ENCODE data around the gene SORCS2. TPM values are rescaled to one million over a fixed set of nuclear protein-coding genes. Genes with fewer than 3 reads are reported as not detected.

Gene SORCS2
- total RNA-seq, 1 donor from 2014 or later: not detected

DNA sequence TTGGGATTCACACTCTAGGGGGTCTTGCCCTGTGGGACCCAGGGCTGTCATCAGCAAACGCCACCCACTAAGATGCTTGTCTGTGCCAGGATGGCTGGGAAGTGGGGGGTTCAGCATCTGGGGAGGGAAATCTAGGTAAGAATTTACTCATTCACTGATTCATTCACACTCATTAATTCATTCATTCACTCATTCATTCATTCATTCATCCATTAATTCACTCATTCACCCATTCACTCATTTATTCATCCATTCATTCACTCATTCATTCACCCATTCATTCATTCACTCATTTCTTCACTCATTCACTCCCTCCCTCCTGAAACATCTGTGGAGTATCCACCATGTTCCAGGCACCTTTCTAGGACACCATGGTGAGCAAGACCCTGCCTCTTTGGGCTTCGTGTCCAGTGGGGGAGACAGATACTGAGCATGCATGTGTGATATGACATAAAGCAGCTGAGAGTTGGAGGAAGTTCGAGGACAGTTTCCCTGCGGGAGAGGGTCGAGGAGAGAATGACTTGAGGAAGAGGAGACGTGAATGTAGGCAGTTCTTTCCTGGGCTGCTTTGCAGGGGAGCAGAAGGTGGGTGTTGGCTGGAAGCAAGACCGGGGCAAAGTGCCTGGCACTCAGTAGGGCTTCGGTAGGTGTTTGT, 90.6 kb downstream of the SORCS2 start:
- DNase-seq: no peak
- CTCF ChIA-PET: no interaction called here
- Mint-ChIP-seq H3K4me1 (no peaks in the 10 kb centered on the region), H3K27ac (no peak overlapping the region), H3K27me3 (peaks cover 8% of the 10 kb centered on the region), H3K9me3 (no peaks in the 10 kb centered on the region), H3K36me3 (ENCODE audit: low read depth) (no peaks in the 10 kb centered on the region), H3K4me3 (no peak overlapping the region)
- TF ChIP-seq, protein P1, sequence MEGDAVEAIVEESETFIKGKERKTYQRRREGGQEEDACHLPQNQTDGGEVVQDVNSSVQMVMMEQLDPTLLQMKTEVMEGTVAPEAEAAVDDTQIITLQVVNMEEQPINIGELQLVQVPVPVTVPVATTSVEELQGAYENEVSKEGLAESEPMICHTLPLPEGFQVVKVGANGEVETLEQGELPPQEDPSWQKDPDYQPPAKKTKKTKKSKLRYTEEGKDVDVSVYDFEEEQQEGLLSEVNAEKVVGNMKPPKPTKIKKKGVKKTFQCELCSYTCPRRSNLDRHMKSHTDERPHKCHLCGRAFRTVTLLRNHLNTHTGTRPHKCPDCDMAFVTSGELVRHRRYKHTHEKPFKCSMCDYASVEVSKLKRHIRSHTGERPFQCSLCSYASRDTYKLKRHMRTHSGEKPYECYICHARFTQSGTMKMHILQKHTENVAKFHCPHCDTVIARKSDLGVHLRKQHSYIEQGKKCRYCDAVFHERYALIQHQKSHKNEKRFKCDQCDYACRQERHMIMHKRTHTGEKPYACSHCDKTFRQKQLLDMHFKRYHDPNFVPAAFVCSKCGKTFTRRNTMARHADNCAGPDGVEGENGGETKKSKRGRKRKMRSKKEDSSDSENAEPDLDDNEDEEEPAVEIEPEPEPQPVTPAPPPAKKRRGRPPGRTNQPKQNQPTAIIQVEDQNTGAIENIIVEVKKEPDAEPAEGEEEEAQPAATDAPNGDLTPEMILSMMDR (IDR thresholded peaks at IDR 0.05): no peak
- POLR2A ChIA-PET: no interaction called here
- intact Hi-C loops (cut with micrococcal nuclease): no loop called here
- ATAC-seq (ENCODE audit: low read depth): no peak

DNA sequence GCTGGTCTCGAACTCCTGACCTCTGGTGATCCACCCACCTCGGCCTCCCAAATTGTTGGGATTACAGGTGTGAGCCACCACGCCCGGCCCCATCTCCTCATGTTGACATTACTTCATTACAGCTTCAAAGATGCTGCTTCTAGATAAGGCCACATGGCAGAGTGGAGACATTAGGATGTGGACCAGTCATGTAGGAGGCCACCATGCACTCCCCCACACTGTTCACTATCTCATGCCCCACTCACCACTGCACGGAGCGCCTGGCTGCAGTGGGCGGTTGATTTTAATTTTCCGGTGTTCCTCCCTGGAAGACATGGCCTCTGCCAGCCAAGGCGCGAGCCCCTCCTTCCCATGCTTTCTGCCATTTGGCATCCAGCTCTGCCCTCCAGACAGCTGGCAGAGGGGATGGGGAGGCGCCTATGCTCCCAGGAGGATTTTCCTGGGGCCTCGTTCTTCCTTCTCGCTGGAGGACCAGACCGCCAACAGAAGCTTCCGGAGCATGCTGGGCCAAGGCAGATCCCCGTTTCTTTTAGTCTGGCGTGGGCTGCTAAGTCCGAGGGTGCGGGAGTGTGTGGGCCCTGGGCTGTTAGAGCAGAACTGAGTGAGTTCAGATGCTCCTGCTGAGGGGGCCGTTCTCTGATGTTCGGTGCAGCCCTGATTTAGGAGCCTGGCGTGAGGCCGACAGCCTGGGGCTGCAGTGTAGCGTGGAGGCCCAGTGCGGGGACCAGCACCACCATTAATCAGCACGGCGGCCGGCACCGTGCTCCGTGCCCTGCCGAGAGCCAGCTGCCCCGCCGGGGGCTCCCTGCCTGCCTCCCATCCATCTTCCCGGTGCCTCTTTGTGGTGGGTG, 93.1 kb downstream of the SORCS2 start:
- Mint-ChIP-seq H3K4me1 (no peaks in the 10 kb centered on the region), H3K36me3 (ENCODE audit: low read depth) (no peaks in the 10 kb centered on the region), H3K27ac (no peak overlapping the region), H3K4me3 (no peak overlapping the region), H3K9me3 (no peaks in the 10 kb centered on the region), H3K27me3 (peaks cover 12% of the 10 kb centered on the region)
- ChIA-PET POLR2A (no interaction called here), CTCF (no interaction called here)
- TF ChIP-seq, protein P1 (IDR thresholded peaks at IDR 0.05): no peak
- ATAC-seq (ENCODE audit: low read depth) (no peak), DNase-seq (no peak)
- intact Hi-C loops (cut with micrococcal nuclease): no loop called here

DNA sequence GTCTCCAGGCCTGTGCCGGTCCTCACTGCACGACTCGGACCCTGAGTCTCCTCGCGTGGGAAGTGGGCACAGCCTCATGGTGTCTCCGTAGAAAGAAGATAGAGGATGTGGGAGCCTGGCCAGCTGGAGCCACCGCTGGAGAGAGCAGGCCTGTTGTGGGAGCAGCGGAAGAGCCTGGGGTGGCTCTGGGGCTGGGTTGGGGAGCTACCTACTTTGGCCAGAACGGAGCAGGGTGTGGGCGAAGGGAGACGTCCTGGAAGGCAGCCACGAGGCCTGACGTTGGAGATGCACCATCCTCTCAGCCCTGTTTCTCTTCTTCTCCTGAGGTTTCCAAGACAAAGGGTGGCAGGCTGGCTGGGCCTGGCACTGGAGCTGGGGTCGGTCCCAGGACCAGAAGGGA, 93.8 kb downstream of the SORCS2 start:
- POLR2A ChIA-PET: no interaction called here
- Mint-ChIP-seq H3K9me3 (no peaks in the 10 kb centered on the region), H3K4me3 (no peak overlapping the region), H3K4me1 (no peaks in the 10 kb centered on the region), H3K27me3 (peaks cover 12% of the 10 kb centered on the region), H3K36me3 (ENCODE audit: low read depth) (no peaks in the 10 kb centered on the region), H3K27ac (no peak overlapping the region)
- CTCF ChIA-PET: no interaction called here
- TF ChIP-seq, protein P1 (IDR thresholded peaks at IDR 0.05): no peak
- ATAC-seq (ENCODE audit: low read depth): no peak
- intact Hi-C loops (cut with micrococcal nuclease): no loop called here
- no peak for DNase-seq

DNA sequence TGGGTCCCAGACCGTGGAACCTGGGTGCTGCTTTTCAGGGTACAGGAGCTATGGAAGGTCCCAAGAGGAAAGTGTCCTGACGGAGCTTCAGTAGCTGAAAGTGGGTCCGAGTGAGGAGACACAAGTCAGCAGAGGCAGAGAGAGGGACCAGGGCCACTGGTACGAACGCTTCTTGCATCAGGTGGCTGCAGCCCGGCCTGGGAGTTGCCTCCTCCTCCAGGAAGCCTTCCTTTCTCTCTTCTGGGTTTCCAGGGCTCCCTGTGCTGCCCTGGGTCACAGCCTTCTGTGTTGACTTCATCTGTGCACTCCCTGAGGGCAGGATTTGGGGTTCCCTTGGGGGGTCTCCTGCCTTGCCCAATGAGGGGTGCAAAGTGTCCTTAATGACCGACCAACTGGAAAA, 94.5 kb downstream of the SORCS2 start:
- DNase-seq: no peak
- intact Hi-C loops (cut with micrococcal nuclease): no loop called here
- no peaks in the 10 kb centered on the region for H3K36me3 Mint-ChIP-seq (ENCODE audit: low read depth)
- no peaks in the 10 kb centered on the region for H3K4me1 Mint-ChIP-seq
- ChIA-PET POLR2A (no interaction called here), CTCF (no interaction called here)
- no peaks in the 10 kb centered on the region for H3K9me3 Mint-ChIP-seq
- no peak overlapping the region for H3K27ac Mint-ChIP-seq
- TF ChIP-seq, protein P1 (IDR thresholded peaks at IDR 0.05): no peak
- peaks cover 12% of the 10 kb centered on the region for H3K27me3 Mint-ChIP-seq
- no peak for ATAC-seq (ENCODE audit: low read depth)
- H3K4me3 Mint-ChIP-seq: no peak overlapping the region

DNA sequence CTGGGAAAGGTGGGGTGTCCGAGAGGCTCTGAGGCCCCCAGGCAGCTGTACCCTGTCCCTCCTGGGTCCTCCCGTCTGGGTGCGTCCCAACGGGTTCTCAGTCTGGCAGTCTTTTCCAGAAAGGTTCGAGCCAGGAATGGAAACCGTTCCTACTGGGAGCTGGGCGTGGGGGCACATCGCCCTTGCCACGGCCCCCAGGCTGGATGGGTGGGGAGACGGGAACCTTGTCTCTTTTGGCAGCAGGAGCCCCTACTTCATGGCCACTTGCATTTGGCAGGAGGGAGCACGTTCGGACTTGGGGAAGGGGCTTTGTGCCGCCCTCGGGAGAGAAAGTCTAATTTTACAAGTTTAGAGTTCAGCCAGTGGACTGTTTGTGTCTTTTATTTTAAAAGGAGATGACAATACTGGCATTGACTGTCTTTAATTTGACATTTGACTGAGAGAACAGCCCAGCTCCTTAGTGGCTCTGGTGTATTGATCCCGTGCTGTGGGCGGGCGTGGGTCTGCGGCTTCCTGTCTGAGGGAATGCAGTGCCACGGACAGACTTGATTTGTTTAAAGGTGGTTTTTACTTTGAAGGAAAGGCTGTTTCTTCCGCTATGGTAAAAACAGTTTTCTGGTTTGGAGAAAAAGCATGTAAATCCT, 95.1 kb downstream of the SORCS2 start:
- ChIA-PET CTCF (no interaction called here), POLR2A (no interaction called here)
- H3K9me3 Mint-ChIP-seq: no peaks in the 10 kb centered on the region
- ATAC-seq (ENCODE audit: low read depth) (no peak), DNase-seq (no peak)
- no peak overlapping the region for H3K4me3 Mint-ChIP-seq
- no peaks in the 10 kb centered on the region for H3K36me3 Mint-ChIP-seq (ENCODE audit: low read depth)
- no peak overlapping the region for H3K27ac Mint-ChIP-seq
- H3K4me1 Mint-ChIP-seq: no peaks in the 10 kb centered on the region
- TF ChIP-seq, protein P1 (IDR thresholded peaks at IDR 0.05): no peak
- H3K27me3 Mint-ChIP-seq: peaks cover 12% of the 10 kb centered on the region
- intact Hi-C loops (cut with micrococcal nuclease): no loop called here

All from activated B cell treated with CpG ODN at 0.5 μM for 24 hours (primary cell).